ENCODE measurements around the gene PUS1.
A peak's percentile ranks its signal among the peaks of the same experiment; 100 is the strongest.
"Not testable (repeated sequence)": the region's sequence is repeated elsewhere in the genome, so short reads cannot be mapped to it uniquely, and the experiment has no call there.

Gene PUS1

GRCh38 chr12:131948166-131948712 lies 19.2 kb downstream of the PUS1 start (continued):
- TF ChIP-seq, protein P1, sequence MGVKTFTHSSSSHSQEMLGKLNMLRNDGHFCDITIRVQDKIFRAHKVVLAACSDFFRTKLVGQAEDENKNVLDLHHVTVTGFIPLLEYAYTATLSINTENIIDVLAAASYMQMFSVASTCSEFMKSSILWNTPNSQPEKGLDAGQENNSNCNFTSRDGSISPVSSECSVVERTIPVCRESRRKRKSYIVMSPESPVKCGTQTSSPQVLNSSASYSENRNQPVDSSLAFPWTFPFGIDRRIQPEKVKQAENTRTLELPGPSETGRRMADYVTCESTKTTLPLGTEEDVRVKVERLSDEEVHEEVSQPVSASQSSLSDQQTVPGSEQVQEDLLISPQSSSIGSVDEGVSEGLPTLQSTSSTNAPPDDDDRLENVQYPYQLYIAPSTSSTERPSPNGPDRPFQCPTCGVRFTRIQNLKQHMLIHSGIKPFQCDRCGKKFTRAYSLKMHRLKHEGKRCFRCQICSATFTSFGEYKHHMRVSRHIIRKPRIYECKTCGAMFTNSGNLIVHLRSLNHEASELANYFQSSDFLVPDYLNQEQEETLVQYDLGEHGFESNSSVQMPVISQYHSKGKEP (tag by site-specific recombination; IDR thresholded peaks at IDR 0.05): no peak
- no peak for TF ChIP-seq ZNF175 (tag by site-specific recombination; IDR thresholded peaks at IDR 0.05)
- peak; percentile 99 for TF ChIP-seq ZNF121 (tag by site-specific recombination; IDR thresholded peaks at IDR 0.05)
- TF ChIP-seq MYNN (tag by site-specific recombination; IDR thresholded peaks at IDR 0.05; ENCODE audit: borderline replicate concordance): no peak

DNA sequence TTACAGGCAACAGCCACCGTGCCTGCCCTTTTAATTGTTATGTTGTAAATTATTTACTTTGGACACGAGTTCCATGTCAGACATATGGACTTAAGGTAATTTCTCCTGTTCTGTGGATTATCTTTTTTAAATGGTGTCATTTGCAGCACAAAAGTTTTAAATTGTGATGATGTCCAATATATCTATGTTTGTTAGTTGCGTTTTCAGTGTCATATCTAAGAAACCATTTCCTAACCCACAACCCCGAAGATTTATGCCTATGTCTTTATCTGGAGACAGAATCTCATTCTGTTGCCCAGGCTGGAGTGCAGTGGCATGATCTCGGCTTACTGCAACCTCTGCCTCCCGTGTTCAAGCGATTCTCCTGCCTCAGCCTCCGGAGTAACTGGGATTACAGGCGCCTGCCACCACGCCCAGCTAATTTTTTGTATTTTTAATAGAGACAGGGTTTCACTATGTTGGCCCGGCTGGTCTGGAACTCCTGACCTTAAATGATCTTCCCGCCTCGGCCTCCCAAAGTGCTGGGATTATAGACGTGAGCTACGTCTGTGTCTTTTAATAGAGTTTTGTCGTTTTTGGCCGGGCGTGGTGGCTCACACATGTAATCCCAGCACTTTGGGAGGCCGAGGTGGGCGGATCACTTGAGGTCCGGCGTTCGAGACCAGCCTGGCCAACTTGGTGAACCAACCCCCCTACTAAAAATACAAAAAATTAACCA lies 19.8 kb downstream of the PUS1 start:
- not testable (repeated sequence) for H3K4me1 ChIP-seq (ENCODE audit: control insufficient read depth, insufficient read depth, low read length); H3K27ac ChIP-seq (ENCODE audit: extremely low read depth, low read depth, low read length); H3K9me3 ChIP-seq (ENCODE audit: control insufficient read depth, insufficient read depth, low read depth, low read length)
- ChIA-PET CTCF (interaction anchor here (0.6 to 0.9 kb wide), 3 partner anchors 8 to 98 kb away, joined by 3 read pairs; no protein-coding TSS in a partner anchor), POLR2A (interaction anchor here (1.5 to 1.6 kb wide), 2 partner anchors 11 to 13 kb away, joined by 3 read pairs; no protein-coding TSS in a partner anchor)
- peak overlapping the region; percentile 46 for H3K4me3 ChIP-seq (ENCODE audit: low read depth, low read length)
- peak; percentile 77; the same call in 1 of the 2 replicates for TF ChIP-seq ZNF341 (tag by site-specific recombination; IDR thresholded peaks at IDR 0.05; ENCODE audit: low read depth)
- peak; percentile 79 for TF ChIP-seq ZBTB17 (tag by site-specific recombination; IDR thresholded peaks at IDR 0.05)
- TF ChIP-seq ZNF121 (tag by site-specific recombination; IDR thresholded peaks at IDR 0.05): peak; percentile 58; the same call in 1 of the 2 replicates
- peak; percentile 38 for TF ChIP-seq WT1 (tag by site-specific recombination; IDR thresholded peaks at IDR 0.05)
- TF ChIP-seq SP7 (tag by site-specific recombination; IDR thresholded peaks at IDR 0.05): peak; percentile 88
- TF ChIP-seq PRDM6 (tag by site-specific recombination; IDR thresholded peaks at IDR 0.05): peak; percentile 70
- TF ChIP-seq OSR2 (tag by site-specific recombination; IDR thresholded peaks at IDR 0.05): peak; percentile 40
- TF ChIP-seq KLF17 (tag by site-specific recombination; IDR thresholded peaks at IDR 0.05): peak; percentile 35; the same call in 1 of the 2 replicates
- peaks cover 5 to 10% of the 10 kb centered on the region in 2 experiments; a peak in 2 of 3 replicates for H3K36me3 ChIP-seq (ENCODE audit: control insufficient read depth in 2 of 2, insufficient read depth in 1 of 2, low read length in 2 of 2)

DNA sequence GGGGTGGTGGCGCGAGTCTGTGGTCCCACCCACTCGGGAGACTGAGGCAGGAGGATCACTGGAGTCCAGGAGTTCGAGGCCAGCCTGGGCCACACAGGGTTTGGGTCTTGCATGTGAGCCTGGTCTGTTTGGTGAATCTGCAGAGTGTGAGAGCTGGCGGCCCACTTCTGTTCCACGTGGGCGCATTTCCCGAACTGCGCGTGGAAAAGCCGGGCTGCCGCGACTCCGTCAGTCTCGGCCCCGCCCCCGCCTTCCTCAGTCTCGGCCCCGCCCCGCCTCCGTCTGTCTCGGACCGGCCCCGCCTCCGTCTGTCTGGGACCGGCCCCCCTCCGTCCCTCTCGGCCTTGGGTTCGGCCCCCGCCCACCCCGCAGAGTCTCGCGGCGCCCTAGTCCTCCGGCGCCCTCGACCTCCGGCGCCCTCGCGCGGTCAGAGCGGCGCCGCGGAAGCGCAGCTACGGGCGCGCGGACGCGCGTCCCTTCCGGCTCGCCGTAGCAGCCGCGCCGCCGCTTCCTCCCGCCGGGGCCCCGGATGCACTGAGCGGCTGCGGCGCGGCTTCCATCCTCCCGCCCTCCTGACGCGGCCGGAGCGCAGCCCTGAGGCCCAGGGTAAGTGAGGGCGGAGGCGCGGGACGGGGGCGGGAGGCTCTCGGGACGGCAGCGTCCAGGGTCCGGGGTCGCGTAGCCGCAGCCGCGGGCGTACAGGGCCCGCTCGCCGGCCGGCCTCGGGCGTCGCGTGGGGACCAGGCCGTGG lies 20.5 kb downstream of the PUS1 start, which contains the start of gene EP400:
TSS of gene EP400 (plus strand) at position 512 of the 751 bp plus-strand sequence. CDS start 10,678 bp downstream, outside the sequence.
- peaks cover 0 to 6% of the 10 kb centered on the region in 2 experiments; a peak in 2 of 3 replicates for H3K36me3 ChIP-seq (ENCODE audit: control insufficient read depth in 2 of 2, insufficient read depth in 1 of 2, low read length in 2 of 2)
- no peaks in the 10 kb centered on the region for H3K4me1 ChIP-seq (ENCODE audit: control insufficient read depth, insufficient read depth, low read length)
- ChIA-PET CTCF (interaction anchor here (0.6 to 0.9 kb wide), 4 partner anchors 8 to 225 kb away, joined by 3 to 4 read pairs (median 3); no protein-coding TSS in a partner anchor), POLR2A (interaction anchor here (1.0 to 1.6 kb wide), 3 partner anchors 10 to 19 kb away, joined by 3 read pairs; no protein-coding TSS in a partner anchor)
- peak within 1 kb of the TSS; percentile 90 for H3K27ac ChIP-seq (ENCODE audit: extremely low read depth, low read depth, low read length)
- no peaks in the 10 kb centered on the region for H3K9me3 ChIP-seq (ENCODE audit: control insufficient read depth, insufficient read depth, low read depth, low read length)
- H3K4me3 ChIP-seq (ENCODE audit: low read depth, low read length): peak within 1 kb of the TSS; percentile 88
- TF ChIP-seq ZFHX2 (tag by site-specific recombination; conservative IDR thresholded peaks at IDR 0.05) (peak; percentile 68), ZNF24 (tag by site-specific recombination; IDR thresholded peaks at IDR 0.05) (0 out of 2 replicates have a peak, but pooled peaks have one; percentile 47), ZNF175 (tag by site-specific recombination; IDR thresholded peaks at IDR 0.05) (no peak), ZNF660 (tag by site-specific recombination; IDR thresholded peaks at IDR 0.05) (peak; percentile 84), KLF1 (tag by site-specific recombination; IDR thresholded peaks at IDR 0.05) (peak; percentile 67), SP2 (tag by site-specific recombination; IDR thresholded peaks at IDR 0.05) (peak; percentile 74), ZNF324 (tag by site-specific recombination; IDR thresholded peaks at IDR 0.05) (0 out of 2 replicates have a peak, but pooled peaks have one; percentile 48), PATZ1 (tag by site-specific recombination; IDR thresholded peaks at IDR 0.05) (peak; percentile 74)
- TF ChIP-seq, protein P2, sequence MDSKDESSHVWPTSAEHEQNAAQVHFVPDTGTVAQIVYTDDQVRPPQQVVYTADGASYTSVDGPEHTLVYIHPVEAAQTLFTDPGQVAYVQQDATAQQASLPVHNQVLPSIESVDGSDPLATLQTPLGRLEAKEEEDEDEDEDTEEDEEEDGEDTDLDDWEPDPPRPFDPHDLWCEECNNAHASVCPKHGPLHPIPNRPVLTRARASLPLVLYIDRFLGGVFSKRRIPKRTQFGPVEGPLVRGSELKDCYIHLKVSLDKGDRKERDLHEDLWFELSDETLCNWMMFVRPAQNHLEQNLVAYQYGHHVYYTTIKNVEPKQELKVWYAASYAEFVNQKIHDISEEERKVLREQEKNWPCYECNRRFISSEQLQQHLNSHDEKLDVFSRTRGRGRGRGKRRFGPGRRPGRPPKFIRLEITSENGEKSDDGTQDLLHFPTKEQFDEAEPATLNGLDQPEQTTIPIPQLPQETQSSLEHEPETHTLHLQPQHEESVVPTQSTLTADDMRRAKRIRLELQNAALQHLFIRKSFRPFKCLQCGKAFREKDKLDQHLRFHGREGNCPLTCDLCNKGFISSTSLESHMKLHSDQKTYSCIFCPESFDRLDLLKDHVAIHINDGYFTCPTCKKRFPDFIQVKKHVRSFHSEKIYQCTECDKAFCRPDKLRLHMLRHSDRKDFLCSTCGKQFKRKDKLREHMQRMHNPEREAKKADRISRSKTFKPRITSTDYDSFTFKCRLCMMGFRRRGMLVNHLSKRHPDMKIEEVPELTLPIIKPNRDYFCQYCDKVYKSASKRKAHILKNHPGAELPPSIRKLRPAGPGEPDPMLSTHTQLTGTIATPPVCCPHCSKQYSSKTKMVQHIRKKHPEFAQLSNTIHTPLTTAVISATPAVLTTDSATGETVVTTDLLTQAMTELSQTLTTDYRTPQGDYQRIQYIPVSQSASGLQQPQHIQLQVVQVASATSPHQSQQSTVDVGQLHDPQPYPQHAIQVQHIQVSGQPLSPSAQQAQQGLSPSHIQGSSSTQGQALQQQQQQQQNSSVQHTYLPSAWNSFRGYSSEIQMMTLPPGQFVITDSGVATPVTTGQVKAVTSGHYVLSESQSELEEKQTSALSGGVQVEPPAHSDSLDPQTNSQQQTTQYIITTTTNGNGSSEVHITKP (tag by site-specific recombination; IDR thresholded peaks at IDR 0.05): 0 out of 2 replicates have a peak, but pooled peaks have one; percentile 9

Measured in HEK293 (cell line).